A673 (cell line): ENCODE results near the gene ERCC6.

Source experiments
- EZH2 ChIP-seq: fragments of 200-600 bp; sonication (generic); IDR thresholded peaks from 2 replicates; pipeline ENCODE4 v1.6.1; 2017; ENCODE audit warnings: borderline replicate concordance, low read depth, mild to moderate bottlenecking, mixed read lengths, antibody characterized with exemption, low read length; ENCODE audit not compliant: poor library complexity, severe bottlenecking
- TF ChIP-seq, protein P1 (sequence below): fragments of 300-800, 200-600 bp; sonication (generic); conservative IDR thresholded peaks from 2 replicates; pipeline ENCODE4 v1.5.1; 2017; ENCODE audit warnings: low read depth, mild to moderate bottlenecking, antibody characterized with exemption, low read length, moderate library complexity, mixed read lengths

DNA sequence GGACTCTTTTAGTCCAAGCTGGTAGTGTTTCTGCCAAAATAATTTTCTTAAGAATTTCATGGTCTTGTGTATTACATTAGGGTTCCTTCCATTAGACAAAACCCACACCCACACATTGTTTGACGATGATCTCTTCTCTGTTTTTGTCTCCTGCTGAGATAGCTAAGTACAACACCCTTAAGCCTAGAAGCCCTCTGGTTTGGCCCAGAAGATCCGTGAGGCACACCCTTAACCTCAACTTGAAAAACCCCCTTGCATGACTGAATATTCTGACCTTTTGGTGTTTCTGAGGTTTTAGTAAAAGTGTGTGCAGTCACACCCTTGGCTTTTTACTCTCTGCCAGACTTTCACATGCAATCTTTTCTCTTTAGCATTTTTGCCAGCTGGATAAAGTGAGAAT lies 29.3 kb upstream of the ERCC6 start:
- TF ChIP-seq, protein P1, sequence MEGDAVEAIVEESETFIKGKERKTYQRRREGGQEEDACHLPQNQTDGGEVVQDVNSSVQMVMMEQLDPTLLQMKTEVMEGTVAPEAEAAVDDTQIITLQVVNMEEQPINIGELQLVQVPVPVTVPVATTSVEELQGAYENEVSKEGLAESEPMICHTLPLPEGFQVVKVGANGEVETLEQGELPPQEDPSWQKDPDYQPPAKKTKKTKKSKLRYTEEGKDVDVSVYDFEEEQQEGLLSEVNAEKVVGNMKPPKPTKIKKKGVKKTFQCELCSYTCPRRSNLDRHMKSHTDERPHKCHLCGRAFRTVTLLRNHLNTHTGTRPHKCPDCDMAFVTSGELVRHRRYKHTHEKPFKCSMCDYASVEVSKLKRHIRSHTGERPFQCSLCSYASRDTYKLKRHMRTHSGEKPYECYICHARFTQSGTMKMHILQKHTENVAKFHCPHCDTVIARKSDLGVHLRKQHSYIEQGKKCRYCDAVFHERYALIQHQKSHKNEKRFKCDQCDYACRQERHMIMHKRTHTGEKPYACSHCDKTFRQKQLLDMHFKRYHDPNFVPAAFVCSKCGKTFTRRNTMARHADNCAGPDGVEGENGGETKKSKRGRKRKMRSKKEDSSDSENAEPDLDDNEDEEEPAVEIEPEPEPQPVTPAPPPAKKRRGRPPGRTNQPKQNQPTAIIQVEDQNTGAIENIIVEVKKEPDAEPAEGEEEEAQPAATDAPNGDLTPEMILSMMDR: no peak
- no peak for TF ChIP-seq EZH2
